OCI-LY7 (cell line): ENCODE results near the gene JAM3.

ENCODE experiments used
- CTCF ChIP-seq: fragments of 200-600 bp; sonication (generic); conservative IDR thresholded peaks from 2 replicates; pipeline ENCODE4 v1.5.1; 2014; ENCODE audit warnings: mild to moderate bottlenecking, antibody characterized with exemption, low read length, moderate library complexity, mixed read lengths
- EZH2phosphoT487 ChIP-seq: fragments of 200-600 bp; sonication (generic); IDR thresholded peaks from 2 replicates; pipeline ENCODE4 v1.6.1; 2018; ENCODE audit warnings: low read depth, borderline replicate concordance, mild to moderate bottlenecking, mixed run types, antibody characterized with exemption, low read length, moderate library complexity, mixed read lengths

GRCh38 chr11:134139873-134140331 is 71.0 kb downstream of the JAM3 start:
- TF ChIP-seq CTCF (peak; percentile 78), EZH2phosphoT487 (no peak)
